Upper lobe of left lung (tissue), 4 donors: ENCODE data around the gene LGALS1.

ENCODE experiments used
- CTCF ChIP-seq, 6 experiments: fragments of 450-650 bp in 4 of 6; fragments of 200-600 bp in 2 of 6; sonication (generic) in 2 of 6; IDR thresholded peaks; one replicate each; pipeline ENCODE4 v1.5.1; 2016 to 2019; ENCODE audit warnings: antibody characterized with exemption in 6 of 6
- EP300 ChIP-seq, 4 donors: sonication (generic); formaldehyde crosslinking; IDR thresholded peaks; one replicate each; pipeline ENCODE4 v1.5.1; 2017; ENCODE audit warnings: antibody characterized with exemption in 4 of 4, control low read depth in 2 of 4
- POLR2A ChIP-seq, 4 donors: fragments of 450-650 bp; IDR thresholded peaks; one replicate each; pipeline ENCODE4 v1.5.1; 2016 to 2017; ENCODE audit warnings: antibody characterized with exemption in 4 of 4, mild to moderate bottlenecking in 2 of 4
- POLR2AphosphoS5 ChIP-seq, 2 donors: sonication (generic); formaldehyde crosslinking; IDR thresholded peaks; one replicate each; pipeline ENCODE4 v1.5.1; 2017; ENCODE audit warnings: antibody characterized with exemption in 2 of 2

GRCh38 chr22:37701141-37701786 lies 25.8 kb downstream of the LGALS1 start:
- TF ChIP-seq POLR2A (IDR thresholded peaks at IDR 0.05) = no peak
- no peak for TF ChIP-seq CTCF (IDR thresholded peaks at IDR 0.05)
- TF ChIP-seq EP300 (IDR thresholded peaks at IDR 0.05) = no peak
- no peak for TF ChIP-seq POLR2AphosphoS5 (IDR thresholded peaks at IDR 0.05)
